DOHH2 (cell line): ENCODE results near the gene ADGRB3.

Experiments used
- H3F3A ChIP-seq: fragments of 200-600 bp; sonication (generic), shearing (Covaris generic); 2 replicates; pipeline ENCODE4 v1.6.0; 2016; ENCODE audit warnings: antibody characterized with exemption, mild to moderate bottlenecking; ENCODE audit not compliant: control insufficient read depth, insufficient read depth
- H3K27ac ChIP-seq: fragments of 200-600 bp; sonication (generic); 2 replicates; pipeline ENCODE4 v1.5.1; 2014; ENCODE audit warnings: low read depth, mild to moderate bottlenecking, low read length, moderate library complexity
- H3K27me3 ChIP-seq: fragments of 200-600 bp; sonication (generic); 2 replicates; pipeline ENCODE4 v1.6.1; 2014; ENCODE audit warnings: mild to moderate bottlenecking, low read length, mixed read lengths; ENCODE audit not compliant: control insufficient read depth
- H3K36me3 ChIP-seq: fragments of 200-600 bp; sonication (generic); 2 replicates; pipeline ENCODE4 v1.6.1; 2014; ENCODE audit warnings: mild to moderate bottlenecking, low read length, moderate library complexity, mixed read lengths; ENCODE audit not compliant: control insufficient read depth
- H3K4me1 ChIP-seq: fragments of 200-600 bp; sonication (generic); 2 replicates; pipeline ENCODE4 v1.6.1; 2014; ENCODE audit warnings: mild to moderate bottlenecking, low read length, mixed read lengths; ENCODE audit not compliant: control insufficient read depth
- H3K4me2 ChIP-seq: fragments of 200-600 bp; sonication (generic); 2 replicates; pipeline ENCODE4 v1.6.0; 2014; ENCODE audit warnings: mild to moderate bottlenecking, low read length, moderate library complexity
- H3K4me3 ChIP-seq: fragments of 200-600 bp; sonication (generic); 2 replicates; pipeline ENCODE4 v1.5.1; 2014; ENCODE audit warnings: mild to moderate bottlenecking, low read length, mixed read lengths
- H3K79me2 ChIP-seq: fragments of 200-600 bp; sonication (generic); 2 replicates; pipeline ENCODE4 v1.6.1; 2014; ENCODE audit warnings: mild to moderate bottlenecking, low read length, mixed read lengths; ENCODE audit not compliant: control insufficient read depth
- H3K9me2 ChIP-seq: fragments of 200-600 bp; sonication (generic); replicated peaks from 2 replicates; pipeline ENCODE4 v1.6.1; 2014; ENCODE audit warnings: mild to moderate bottlenecking, low read length, mixed read lengths; ENCODE audit not compliant: control insufficient read depth
- H3K9me3 ChIP-seq: fragments of 200-600 bp; sonication (generic); 2 replicates; pipeline ENCODE4 v1.6.1; 2014; ENCODE audit warnings: antibody characterized with exemption, low read length, mixed read lengths; ENCODE audit not compliant: control insufficient read depth, insufficient read depth
- H4K20me1 ChIP-seq: fragments of 200-600 bp; sonication (generic); 2 replicates; pipeline ENCODE4 v1.6.0; 2014; ENCODE audit warnings: low read depth, mild to moderate bottlenecking, antibody characterized with exemption, low read length, moderate library complexity; ENCODE audit not compliant: control insufficient read depth, insufficient read depth
- CTCF ChIP-seq: fragments of 200-600 bp; sonication (generic); IDR thresholded peaks from one replicate; pipeline ENCODE4 v1.5.1; 2014; ENCODE audit warnings: antibody characterized with exemption, mild to moderate bottlenecking, low read depth, low read length; ENCODE audit not compliant: poor library complexity, severe bottlenecking
- EZH2phosphoT487 ChIP-seq: fragments of 200-600 bp; sonication (generic); IDR thresholded peaks from 2 replicates; pipeline ENCODE4 v1.6.1; 2017; ENCODE audit warnings: borderline replicate concordance, mild to moderate bottlenecking, antibody characterized with exemption, low read length, moderate library complexity, mixed read lengths

Gene ADGRB3

GRCh38 chr6:68710916-68711315 is 75.8 kb downstream of the ADGRB3 start:
- Histone ChIP-seq H3K4me3 (no peak overlapping the region), H3K4me2 (no peak overlapping the region), H4K20me1 (no peaks in the 10 kb centered on the region), H3K9me3 (no peaks in the 10 kb centered on the region), H3K27ac (no peak overlapping the region), H3F3A (no peaks in the 10 kb centered on the region), H3K4me1 (no peaks in the 10 kb centered on the region), H3K36me3 (no peaks in the 10 kb centered on the region), H3K79me2 (no peaks in the 10 kb centered on the region), H3K9me2 (no peaks in the 10 kb centered on the region), H3K27me3 (no peaks in the 10 kb centered on the region)
- TF ChIP-seq EZH2phosphoT487: no peak
- no peak for TF ChIP-seq CTCF

GRCh38 chr6:68711386-68712000 is 76.4 kb downstream of the ADGRB3 start:
- Histone ChIP-seq H3K36me3 (no peaks in the 10 kb centered on the region), H3K27me3 (no peaks in the 10 kb centered on the region)

GRCh38 chr6:68716620-68717019 is 81.5 kb downstream of the ADGRB3 start:
- Histone ChIP-seq H3K79me2 (no peaks in the 10 kb centered on the region), H3K27me3 (no peaks in the 10 kb centered on the region), H3K27ac (no peak overlapping the region), H3K36me3 (no peaks in the 10 kb centered on the region), H3K4me3 (no peak overlapping the region), H3K4me2 (no peak overlapping the region), H3F3A (no peaks in the 10 kb centered on the region), H4K20me1 (no peaks in the 10 kb centered on the region), H3K4me1 (no peaks in the 10 kb centered on the region), H3K9me2 (no peaks in the 10 kb centered on the region), H3K9me3 (no peaks in the 10 kb centered on the region)
- TF ChIP-seq EZH2phosphoT487 (no peak), CTCF (no peak)

More at GRCh38 chr6:68711386-68712000, 76.4 kb downstream of the ADGRB3 start:
- Histone ChIP-seq H3K4me3 (no peak overlapping the region), H3K9me3 (no peaks in the 10 kb centered on the region), H3K9me2 (no peaks in the 10 kb centered on the region), H3K27ac (no peak overlapping the region), H3K4me2 (no peak overlapping the region), H3K4me1 (no peaks in the 10 kb centered on the region), H3F3A (no peaks in the 10 kb centered on the region), H4K20me1 (no peaks in the 10 kb centered on the region), H3K79me2 (no peaks in the 10 kb centered on the region)
- TF ChIP-seq CTCF (no peak), EZH2phosphoT487 (no peak)
